ENCODE results near the gene ARAP1.

ARAP1 gene

DNA sequence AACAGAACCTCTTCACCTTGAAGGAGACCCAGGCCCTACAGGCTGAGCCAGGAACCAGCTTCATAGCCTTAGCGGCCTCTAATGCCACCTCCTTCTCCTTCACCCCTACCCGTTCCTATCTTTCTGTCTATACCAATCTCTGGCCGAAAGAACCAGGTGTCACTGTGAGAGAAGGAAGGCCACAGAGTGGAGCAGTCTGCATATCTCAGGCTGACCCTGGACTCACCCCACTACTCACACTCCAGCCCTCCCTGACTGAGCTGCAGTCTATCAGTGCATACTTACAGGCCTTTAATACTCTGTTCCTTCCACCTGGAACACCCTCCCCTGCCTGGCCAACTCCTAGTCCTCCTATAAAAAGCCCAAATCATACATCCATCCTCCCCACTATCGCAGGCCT, 32.7 kb downstream of the ARAP1 start:
- TF ChIP-seq MYC (IDR thresholded peaks at IDR 0.05; ENCODE audit: low read depth, low read length) (no peak), POLR2A (IDR thresholded peaks at IDR 0.05; ENCODE audit: extremely low read depth, insufficient read length) (no peak)
- TF ChIP-seq, protein P1, sequence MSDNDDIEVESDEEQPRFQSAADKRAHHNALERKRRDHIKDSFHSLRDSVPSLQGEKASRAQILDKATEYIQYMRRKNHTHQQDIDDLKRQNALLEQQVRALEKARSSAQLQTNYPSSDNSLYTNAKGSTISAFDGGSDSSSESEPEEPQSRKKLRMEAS (IDR thresholded peaks at IDR 0.05; ENCODE audit: low read depth, low read length): no peak
- TF ChIP-seq, protein P2, sequence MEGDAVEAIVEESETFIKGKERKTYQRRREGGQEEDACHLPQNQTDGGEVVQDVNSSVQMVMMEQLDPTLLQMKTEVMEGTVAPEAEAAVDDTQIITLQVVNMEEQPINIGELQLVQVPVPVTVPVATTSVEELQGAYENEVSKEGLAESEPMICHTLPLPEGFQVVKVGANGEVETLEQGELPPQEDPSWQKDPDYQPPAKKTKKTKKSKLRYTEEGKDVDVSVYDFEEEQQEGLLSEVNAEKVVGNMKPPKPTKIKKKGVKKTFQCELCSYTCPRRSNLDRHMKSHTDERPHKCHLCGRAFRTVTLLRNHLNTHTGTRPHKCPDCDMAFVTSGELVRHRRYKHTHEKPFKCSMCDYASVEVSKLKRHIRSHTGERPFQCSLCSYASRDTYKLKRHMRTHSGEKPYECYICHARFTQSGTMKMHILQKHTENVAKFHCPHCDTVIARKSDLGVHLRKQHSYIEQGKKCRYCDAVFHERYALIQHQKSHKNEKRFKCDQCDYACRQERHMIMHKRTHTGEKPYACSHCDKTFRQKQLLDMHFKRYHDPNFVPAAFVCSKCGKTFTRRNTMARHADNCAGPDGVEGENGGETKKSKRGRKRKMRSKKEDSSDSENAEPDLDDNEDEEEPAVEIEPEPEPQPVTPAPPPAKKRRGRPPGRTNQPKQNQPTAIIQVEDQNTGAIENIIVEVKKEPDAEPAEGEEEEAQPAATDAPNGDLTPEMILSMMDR (IDR thresholded peaks at IDR 0.05; ENCODE audit: low read depth, low read length): no peak
- no peak for DNase-seq (ENCODE audit: low read depth)
- H3K4me3 ChIP-seq (ENCODE audit: low read depth, low read length): peak overlapping the region; percentile 21

DNA sequence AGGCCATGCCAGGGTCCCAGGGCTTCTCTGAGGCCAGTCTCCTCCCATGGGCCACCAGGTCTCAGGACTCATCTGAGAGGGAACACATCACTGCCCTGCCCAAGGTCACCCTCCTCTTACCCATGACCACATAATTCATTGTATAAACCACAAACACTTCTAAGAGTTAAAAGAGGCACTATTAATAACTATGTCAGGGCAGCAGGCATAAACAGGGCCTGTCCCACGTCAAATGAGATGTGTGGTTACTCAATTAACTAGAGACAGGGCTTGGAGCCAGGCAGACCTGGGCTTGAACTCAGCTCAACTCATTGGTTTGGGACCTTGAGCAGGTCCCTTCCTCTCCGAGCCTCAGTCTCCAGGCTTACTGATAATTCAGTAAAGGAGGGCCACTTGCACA, 33.1 kb downstream of the ARAP1 start:
- DNase-seq (ENCODE audit: low read depth): peak; percentile 41
- no peak overlapping the region for H3K4me3 ChIP-seq (ENCODE audit: low read depth, low read length)
- no peak for TF ChIP-seq MYC (IDR thresholded peaks at IDR 0.05; ENCODE audit: low read depth, low read length)
- TF ChIP-seq, protein P2 (IDR thresholded peaks at IDR 0.05; ENCODE audit: low read depth, low read length): no peak
- TF ChIP-seq, protein P1 (IDR thresholded peaks at IDR 0.05; ENCODE audit: low read depth, low read length): no peak
- no peak for TF ChIP-seq POLR2A (IDR thresholded peaks at IDR 0.05; ENCODE audit: extremely low read depth, insufficient read length)

DNA sequence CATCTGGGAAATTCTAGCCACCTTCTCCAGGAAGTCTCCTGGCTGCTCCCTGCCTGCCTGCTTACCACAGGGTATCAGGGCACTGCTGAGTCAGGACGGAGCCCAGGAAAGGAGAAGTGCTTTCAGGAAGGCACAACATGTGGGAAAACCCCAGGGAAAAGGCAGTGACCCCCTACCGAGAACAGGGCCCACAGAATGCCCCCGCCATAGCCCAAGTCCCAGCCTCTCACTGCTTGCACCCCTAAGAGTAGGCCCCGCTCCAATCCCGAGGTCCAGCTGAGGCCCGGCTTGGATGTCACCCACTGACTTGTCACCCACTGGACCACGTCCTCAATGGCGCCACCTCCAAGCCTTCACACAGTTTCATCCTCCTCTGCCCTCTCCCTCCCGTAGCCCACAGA, 34.1 kb downstream of the ARAP1 start:
- no peak for DNase-seq (ENCODE audit: low read depth)

DNA sequence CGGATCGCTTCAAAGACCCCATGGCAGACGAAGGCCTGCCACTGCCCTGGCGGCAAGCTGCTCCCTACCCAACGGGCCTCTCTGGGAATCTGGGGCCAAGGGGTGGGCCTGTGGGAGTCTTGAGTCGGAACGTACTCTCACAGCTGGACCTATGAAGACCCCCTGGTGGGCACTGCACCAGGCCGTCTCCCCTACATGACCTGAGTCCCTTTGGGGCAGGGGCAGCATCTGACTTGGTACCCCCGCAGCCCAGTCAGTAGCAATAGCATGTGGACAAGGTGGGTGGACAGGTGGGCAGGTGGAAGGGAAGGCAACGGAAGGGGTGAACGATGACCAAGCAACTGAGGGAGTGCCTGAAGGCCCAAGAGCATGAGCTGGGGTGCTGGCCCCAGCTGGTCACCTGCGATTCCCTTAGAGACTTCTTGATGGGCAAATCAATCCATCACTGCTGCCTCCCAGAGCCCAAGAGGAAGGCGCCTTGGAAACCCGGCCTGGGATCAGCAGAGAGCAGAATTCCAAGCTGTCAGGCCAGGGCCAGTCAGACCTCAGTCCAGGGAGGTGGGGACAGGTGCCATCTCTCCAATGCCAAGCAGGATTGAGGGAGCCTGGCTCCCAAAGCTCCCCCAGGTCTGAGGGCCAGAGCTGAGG, 35.3 kb downstream of the ARAP1 start:
- TF ChIP-seq POLR2A (IDR thresholded peaks at IDR 0.05; ENCODE audit: extremely low read depth, insufficient read length): no peak
- TF ChIP-seq MYC (IDR thresholded peaks at IDR 0.05; ENCODE audit: low read depth, low read length): no peak
- TF ChIP-seq, protein P2 (IDR thresholded peaks at IDR 0.05; ENCODE audit: low read depth, low read length): no peak
- TF ChIP-seq, protein P1 (IDR thresholded peaks at IDR 0.05; ENCODE audit: low read depth, low read length): no peak
- H3K4me3 ChIP-seq (ENCODE audit: low read depth, low read length): no peak overlapping the region
- no peak for DNase-seq (ENCODE audit: low read depth)

More for the DNA sequence above, 34.1 kb downstream of the ARAP1 start:
- no peak overlapping the region for H3K4me3 ChIP-seq (ENCODE audit: low read depth, low read length)
- TF ChIP-seq, protein P1 (IDR thresholded peaks at IDR 0.05; ENCODE audit: low read depth, low read length): no peak

DNA sequence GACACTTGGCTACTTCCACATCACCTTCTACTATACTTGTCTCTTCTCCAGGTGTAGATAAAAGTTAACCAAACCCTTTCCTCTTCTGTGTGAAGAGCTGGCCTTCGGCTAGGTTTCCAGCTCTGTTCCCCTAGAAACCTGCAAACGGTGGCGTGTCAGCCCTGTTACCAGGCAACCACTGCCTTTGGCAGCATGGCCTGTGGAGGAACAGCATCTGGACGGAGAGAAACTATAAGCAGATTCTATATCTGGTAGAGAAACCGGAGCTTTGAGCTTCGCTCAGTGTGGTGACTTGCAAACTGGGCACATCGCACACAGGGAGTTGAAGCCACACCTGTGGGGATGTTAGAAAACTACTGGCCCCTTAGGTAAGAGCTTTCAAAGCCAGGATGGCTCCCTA, 35.9 kb downstream of the ARAP1 start:
- DNase-seq (ENCODE audit: low read depth): no peak
- TF ChIP-seq, protein P2 (IDR thresholded peaks at IDR 0.05; ENCODE audit: low read depth, low read length): no peak
- TF ChIP-seq MYC (IDR thresholded peaks at IDR 0.05; ENCODE audit: low read depth, low read length) (no peak), POLR2A (IDR thresholded peaks at IDR 0.05; ENCODE audit: extremely low read depth, insufficient read length) (no peak)
- TF ChIP-seq, protein P1 (IDR thresholded peaks at IDR 0.05; ENCODE audit: low read depth, low read length): no peak
- H3K4me3 ChIP-seq (ENCODE audit: low read depth, low read length): no peak overlapping the region

DNA sequence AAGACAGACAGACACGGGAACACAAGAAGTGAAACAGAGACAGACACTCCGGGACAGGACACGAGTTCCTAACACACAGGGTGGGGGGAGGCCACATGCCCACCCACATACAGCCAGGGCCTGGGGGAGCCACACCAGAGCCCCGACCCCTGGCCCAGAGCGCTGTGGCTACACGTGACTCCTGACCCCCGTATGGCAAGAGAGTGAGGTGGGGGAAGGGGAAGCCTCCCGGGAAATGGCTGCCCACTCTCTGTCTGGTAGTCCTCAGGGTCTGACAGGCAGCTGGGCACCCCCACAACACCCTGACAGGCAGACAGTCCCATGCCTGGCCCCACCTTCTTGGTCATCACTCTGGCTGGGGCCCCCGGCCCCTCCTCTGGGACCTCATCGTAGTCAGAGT, 39.4 kb downstream of the ARAP1 start:
- no peak for DNase-seq (ENCODE audit: low read depth)
- TF ChIP-seq MYC (IDR thresholded peaks at IDR 0.05; ENCODE audit: low read depth, low read length) (no peak), POLR2A (IDR thresholded peaks at IDR 0.05; ENCODE audit: extremely low read depth, insufficient read length) (no peak)
- TF ChIP-seq, protein P1 (IDR thresholded peaks at IDR 0.05; ENCODE audit: low read depth, low read length): no peak
- TF ChIP-seq, protein P2 (IDR thresholded peaks at IDR 0.05; ENCODE audit: low read depth, low read length): no peak
- H3K4me3 ChIP-seq (ENCODE audit: low read depth, low read length): no peak overlapping the region
